ENCODE data around the gene ITGAX. TPM values are rescaled to one million over a fixed set of nuclear protein-coding genes. Genes with fewer than 3 reads are reported as not detected.

ITGAX gene
- total and polyA plus RNA-seq, 10 of the 15 experiments (the other 5 are each of a cell fraction or from before 2014, with no cell fraction given) = 1.6 to 37.9 (median 17.9) TPM

GRCh38 chr16:31355431-31356100, 590 bp downstream of the ITGAX start (continued):
- TF ChIP-seq ZBTB40 (IDR thresholded peaks at IDR 0.05; ENCODE audit: borderline replicate concordance) (no peak), BMI1 (IDR thresholded peaks at IDR 0.05; ENCODE audit: borderline replicate concordance) (no peak)

GRCh38 chr16:31356566-31357323, 1.8 kb downstream of the ITGAX start:
- ATAC-seq (no peak), FAIRE-seq (no peak), DNase-seq (ENCODE audit: low read depth, low spot score) (no peak)
- RAD21 ChIA-PET (ENCODE audit: unreplicated experiment) = interaction anchor here (1.3 to 3.0 kb wide), 3 partner anchors 8 to 177 kb away, joined by 4 to 11 read pairs (median 7); partner anchors contain the start of genes FUS and PYCARD
- Histone ChIP-seq H3K36me3 (ENCODE audit: control insufficient read depth in 2 of 2, insufficient read depth in 2 of 2, low read length in 1 of 2) (no peaks in the 10 kb centered on the region), H3K27me3 (replicated peaks in 1 of 2; ENCODE audit: control insufficient read depth in 2 of 2, insufficient read depth in 2 of 2, low read length in 1 of 2) (no peaks in the 10 kb centered on the region), H3K79me2 (ENCODE audit: control insufficient read depth, insufficient read depth, low read length) (no peaks in the 10 kb centered on the region), H2AFZ (ENCODE audit: control insufficient read depth, low read depth, low read length) (no peak overlapping the region), H3K27ac (ENCODE audit: control insufficient read depth, insufficient read depth) (no peak overlapping the region), H3K4me1 (ENCODE audit: control insufficient read depth, insufficient read depth, low read length) (peaks cover 38% of the 10 kb centered on the region), H3K9ac (ENCODE audit: control insufficient read depth, insufficient read depth, low read length) (no peak overlapping the region), H3K9me3 (replicated peaks; ENCODE audit: control insufficient read depth, insufficient read depth, low read length) (no peaks in the 10 kb centered on the region), H4K20me1 (ENCODE audit: control insufficient read depth, insufficient read depth) (no peaks in the 10 kb centered on the region), H3K4me3 (no peak overlapping the region), H3K4me2 (ENCODE audit: control insufficient read depth, insufficient read depth) (no peak overlapping the region)
- 37% methylated on average over 20 of the region's 28 CpGs for WGBS (ENCODE audit: insufficient coverage, insufficient replicate concordance, low lambda C conversion rate, missing lambda C conversion rate)
- CTCF ChIA-PET = interaction anchor here (0.6 to 3.2 kb wide), 10 partner anchors 20 to 512 kb away, joined by 3 to 12 read pairs (median 4); partner anchors contain the start of gene PYCARD
- SMC1A ChIA-PET (ENCODE audit: uncharacterized antibody, unreplicated experiment) = interaction anchor here (0.5 to 1.6 kb wide), 7 partner anchors 10 to 215 kb away, joined by 3 to 5 read pairs (median 3); no protein-coding TSS in a partner anchor
- intact Hi-C loops (cut with micrococcal nuclease; ENCODE audit: unreplicated experiment) = loop anchor here (10.0 kb wide), 1 partner anchor 518 kb away; the partner anchor contains the start of gene ZNF267
- in situ Hi-C loops (cut with MboI) = loop anchor here (10.0 kb wide), 1 partner anchor 518 kb away; the partner anchor contains the start of gene ZNF267
- no TSS peak for BruUV-seq (replicated peaks)
- POLR2A ChIA-PET = interaction anchor here (0.5 to 0.8 kb wide), 2 partner anchors 12 to 90 kb away, joined by 3 read pairs; no protein-coding TSS in a partner anchor
- no peak for TF ChIP-seq SREBF1 (IDR thresholded peaks at IDR 0.05; ENCODE audit: low read length)
- TF ChIP-seq CREM (IDR thresholded peaks at IDR 0.05; ENCODE audit: low read depth) = no peak
- no peak for TF ChIP-seq EED (IDR thresholded peaks at IDR 0.05; ENCODE audit: low read depth)
- no peak for TF ChIP-seq BCLAF1 (IDR thresholded peaks at IDR 0.05)
- TF ChIP-seq TCF7 (IDR thresholded peaks at IDR 0.05; ENCODE audit: borderline replicate concordance) = no peak
- no peak for TF ChIP-seq ZNF274 (IDR thresholded peaks at IDR 0.05; ENCODE audit: insufficient read depth, insufficient read length)
- no peak for TF ChIP-seq SPI1 (IDR thresholded peaks at IDR 0.05; ENCODE audit: borderline replicate concordance, insufficient read depth, low read depth, low read length)
- no peak for TF ChIP-seq TAF1 (IDR thresholded peaks at IDR 0.05; ENCODE audit: borderline replicate concordance, low read depth, low read length)
- TF ChIP-seq ATF3 (IDR thresholded peaks at IDR 0.05; ENCODE audit: borderline replicate concordance, extremely low read depth, low read depth, low read length) = no peak
- TF ChIP-seq PML (IDR thresholded peaks at IDR 0.05; ENCODE audit: low read length) = no peak

All from GM12878 (cell line).